ENCODE results near the gene RPLP2.

DNA sequence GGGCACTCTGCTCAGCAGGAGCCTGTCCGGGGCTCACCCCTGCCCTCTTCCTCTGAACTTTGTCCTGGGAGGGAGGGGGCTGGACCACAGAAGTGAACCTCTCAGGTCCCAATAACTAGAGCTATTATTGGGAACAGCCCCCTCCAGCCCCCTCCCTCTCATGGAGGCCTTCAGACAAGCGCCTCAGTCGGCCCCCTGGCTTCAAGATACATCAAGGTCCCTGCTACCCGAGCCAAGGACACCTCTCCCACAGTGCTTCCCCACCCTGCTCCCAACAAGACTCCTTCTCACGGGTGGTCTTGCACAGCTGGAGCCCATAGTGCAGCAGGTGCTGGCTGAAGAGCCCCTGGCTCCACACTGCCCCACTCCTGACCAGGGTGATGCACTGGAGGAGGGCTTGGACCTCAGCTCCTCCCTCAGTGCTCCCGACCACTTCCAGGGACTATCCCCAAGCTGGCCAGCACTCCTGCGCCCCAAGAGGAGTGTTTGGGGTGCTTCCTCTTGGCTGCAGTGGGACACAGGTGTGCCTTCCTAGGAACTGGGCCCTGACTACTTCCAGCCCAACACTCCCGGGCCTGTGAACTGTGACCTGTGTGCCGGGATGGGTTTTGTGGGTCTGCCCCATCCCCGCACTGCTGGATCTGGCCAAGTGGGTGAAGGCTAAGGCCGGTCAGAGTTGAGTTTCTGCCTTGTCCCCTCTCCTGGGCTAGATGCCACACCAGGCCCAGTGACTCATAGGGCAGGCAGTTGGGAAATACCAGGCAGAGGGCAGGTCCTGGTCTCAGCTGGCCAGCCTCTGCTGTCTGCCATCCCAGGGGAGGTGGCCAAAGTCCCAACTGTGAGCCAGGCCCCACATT, 11.1 kb downstream of the RPLP2 start:
- TF ChIP-seq, protein P1, sequence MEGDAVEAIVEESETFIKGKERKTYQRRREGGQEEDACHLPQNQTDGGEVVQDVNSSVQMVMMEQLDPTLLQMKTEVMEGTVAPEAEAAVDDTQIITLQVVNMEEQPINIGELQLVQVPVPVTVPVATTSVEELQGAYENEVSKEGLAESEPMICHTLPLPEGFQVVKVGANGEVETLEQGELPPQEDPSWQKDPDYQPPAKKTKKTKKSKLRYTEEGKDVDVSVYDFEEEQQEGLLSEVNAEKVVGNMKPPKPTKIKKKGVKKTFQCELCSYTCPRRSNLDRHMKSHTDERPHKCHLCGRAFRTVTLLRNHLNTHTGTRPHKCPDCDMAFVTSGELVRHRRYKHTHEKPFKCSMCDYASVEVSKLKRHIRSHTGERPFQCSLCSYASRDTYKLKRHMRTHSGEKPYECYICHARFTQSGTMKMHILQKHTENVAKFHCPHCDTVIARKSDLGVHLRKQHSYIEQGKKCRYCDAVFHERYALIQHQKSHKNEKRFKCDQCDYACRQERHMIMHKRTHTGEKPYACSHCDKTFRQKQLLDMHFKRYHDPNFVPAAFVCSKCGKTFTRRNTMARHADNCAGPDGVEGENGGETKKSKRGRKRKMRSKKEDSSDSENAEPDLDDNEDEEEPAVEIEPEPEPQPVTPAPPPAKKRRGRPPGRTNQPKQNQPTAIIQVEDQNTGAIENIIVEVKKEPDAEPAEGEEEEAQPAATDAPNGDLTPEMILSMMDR (IDR thresholded peaks at IDR 0.05): no peak
- TF ChIP-seq, protein P2, sequence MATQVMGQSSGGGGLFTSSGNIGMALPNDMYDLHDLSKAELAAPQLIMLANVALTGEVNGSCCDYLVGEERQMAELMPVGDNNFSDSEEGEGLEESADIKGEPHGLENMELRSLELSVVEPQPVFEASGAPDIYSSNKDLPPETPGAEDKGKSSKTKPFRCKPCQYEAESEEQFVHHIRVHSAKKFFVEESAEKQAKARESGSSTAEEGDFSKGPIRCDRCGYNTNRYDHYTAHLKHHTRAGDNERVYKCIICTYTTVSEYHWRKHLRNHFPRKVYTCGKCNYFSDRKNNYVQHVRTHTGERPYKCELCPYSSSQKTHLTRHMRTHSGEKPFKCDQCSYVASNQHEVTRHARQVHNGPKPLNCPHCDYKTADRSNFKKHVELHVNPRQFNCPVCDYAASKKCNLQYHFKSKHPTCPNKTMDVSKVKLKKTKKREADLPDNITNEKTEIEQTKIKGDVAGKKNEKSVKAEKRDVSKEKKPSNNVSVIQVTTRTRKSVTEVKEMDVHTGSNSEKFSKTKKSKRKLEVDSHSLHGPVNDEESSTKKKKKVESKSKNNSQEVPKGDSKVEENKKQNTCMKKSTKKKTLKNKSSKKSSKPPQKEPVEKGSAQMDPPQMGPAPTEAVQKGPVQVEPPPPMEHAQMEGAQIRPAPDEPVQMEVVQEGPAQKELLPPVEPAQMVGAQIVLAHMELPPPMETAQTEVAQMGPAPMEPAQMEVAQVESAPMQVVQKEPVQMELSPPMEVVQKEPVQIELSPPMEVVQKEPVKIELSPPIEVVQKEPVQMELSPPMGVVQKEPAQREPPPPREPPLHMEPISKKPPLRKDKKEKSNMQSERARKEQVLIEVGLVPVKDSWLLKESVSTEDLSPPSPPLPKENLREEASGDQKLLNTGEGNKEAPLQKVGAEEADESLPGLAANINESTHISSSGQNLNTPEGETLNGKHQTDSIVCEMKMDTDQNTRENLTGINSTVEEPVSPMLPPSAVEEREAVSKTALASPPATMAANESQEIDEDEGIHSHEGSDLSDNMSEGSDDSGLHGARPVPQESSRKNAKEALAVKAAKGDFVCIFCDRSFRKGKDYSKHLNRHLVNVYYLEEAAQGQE (IDR thresholded peaks at IDR 0.05; ENCODE audit: insufficient read depth in 1 of 2, low read depth in 2 of 2, low read length in 1 of 2): no peak
